SK-N-SH (cell line): Measurements from ENCODE around the gene NR1H2. TPM values are rescaled to one million over a fixed set of nuclear protein-coding genes. Genes with fewer than 3 reads are reported as not detected.

Source experiments
- CTCF ChIA-PET: fragments of 300-600, 350-600 bp; formaldehyde crosslinking; extraction: SDS; loops from one replicate; lab custom pipeline; 2021; lab: Yijun Ruan, JAX
- POLR2A ChIA-PET: fragments of 350-600 bp; sonication (Branson Sonifier 250); formaldehyde crosslinking; extraction: SDS; loops from one replicate; lab custom pipeline; 2020; ENCODE audit warnings: antibody characterized with exemption, inconsistent platforms; lab: Yijun Ruan, JAX
- DNase-seq: peaks from one replicate; pipeline ENCODE4 v3.0.0; 2012
- H2AFZ ChIP-seq: fragments of 200-600 bp; sonication (generic); 2 replicates; pipeline ENCODE4 v1.8.1; 2016; ENCODE audit warnings: antibody characterized with exemption, mild to moderate bottlenecking, low read depth
- H3F3A ChIP-seq: fragments of 200-600 bp; sonication (generic); replicated peaks from 2 replicates; pipeline ENCODE3; 2016; ENCODE audit warnings: antibody characterized with exemption, mild to moderate bottlenecking; ENCODE audit not compliant: insufficient read depth
- H3K27ac ChIP-seq, 2 experiments: fragments of 200-500 bp in 1 of 2; fragments of 200-600 bp in 1 of 2; sonication (Bioruptor generic) in 1 of 2; sonication (generic), shearing (Covaris generic) in 1 of 2; 2 replicates each; pipeline versions ENCODE4 v1.5.1 to v1.6.1; 2014 to 2016; ENCODE audit warnings: low read depth in 2 of 2, inconsistent platforms in 1 of 2, low read length in 1 of 2, mild to moderate bottlenecking in 1 of 2, mixed read lengths in 1 of 2
- H3K27me3 ChIP-seq: fragments of 200-600 bp; sonication (generic), shearing (Covaris generic); 2 replicates; pipeline ENCODE4 v1.6.1; 2016; ENCODE audit warnings: mixed run types; ENCODE audit not compliant: insufficient read depth
- H3K36me3 ChIP-seq, 2 experiments: fragments of 200-500 bp in 1 of 2; fragments of 200-600 bp in 1 of 2; sonication (Bioruptor generic) in 1 of 2; sonication (generic) in 1 of 2; replicated peaks in 1 of 2; 2 replicates each; pipeline versions ENCODE3 to v1.5.1; 2014 to 2016; ENCODE audit warnings: low read length in 1 of 2, mild to moderate bottlenecking in 1 of 2; ENCODE audit not compliant: insufficient read depth in 2 of 2, control insufficient read depth in 1 of 2
- H3K4me1 ChIP-seq, 2 experiments: fragments of 200-500 bp in 1 of 2; fragments of 200-600 bp in 1 of 2; sonication (Bioruptor generic) in 1 of 2; sonication (generic), shearing (Covaris generic) in 1 of 2; 2 replicates each; pipeline versions ENCODE4 v1.5.1 to v1.6.1; 2014 to 2016; ENCODE audit warnings: low read depth in 1 of 2, low read length in 1 of 2, mixed run types in 1 of 2; ENCODE audit not compliant: insufficient read depth in 2 of 2, control insufficient read depth in 1 of 2
- H3K4me2 ChIP-seq: fragments of 200-600 bp; sonication (generic), shearing (Covaris generic); 2 replicates; pipeline ENCODE4 v1.6.1; 2017; ENCODE audit warnings: mixed run types
- H3K4me3 ChIP-seq, 2 experiments: fragments of 200-500 bp in 1 of 2; fragments of 200-600 bp in 1 of 2; sonication (Bioruptor generic) in 1 of 2; sonication (generic), shearing (Covaris generic) in 1 of 2; 2 replicates each; pipeline versions ENCODE4 v1.5.1 to v1.8.1; 2014 to 2016; ENCODE audit warnings: low read depth in 2 of 2, inconsistent platforms in 1 of 2, low read length in 1 of 2, mild to moderate bottlenecking in 1 of 2, mixed read lengths in 1 of 2, moderate library complexity in 1 of 2
- H3K79me2 ChIP-seq: fragments of 200-600 bp; sonication (generic); 2 replicates; pipeline ENCODE4 v1.8.1; 2017; ENCODE audit warnings: mild to moderate bottlenecking; ENCODE audit not compliant: insufficient read depth
- H3K9ac ChIP-seq: fragments of 200-600 bp; sonication (generic); 2 replicates; pipeline ENCODE4 v1.6.1; 2017; ENCODE audit warnings: mixed run types
- H3K9me2 ChIP-seq: fragments of 200-600 bp; sonication (generic); 2 replicates; pipeline ENCODE4 v1.6.1; 2017; ENCODE audit warnings: mixed run types
- H3K9me3 ChIP-seq: fragments of 200-600 bp; sonication (generic); 2 replicates; pipeline ENCODE4 v1.6.1; 2017; ENCODE audit warnings: mixed run types, mild to moderate bottlenecking, moderate library complexity
- H4K20me1 ChIP-seq: fragments of 200-600 bp; sonication (generic); 2 replicates; pipeline ENCODE4 v1.6.1; 2017; ENCODE audit warnings: mild to moderate bottlenecking, mixed run types; ENCODE audit not compliant: insufficient read depth
- CHD2 ChIP-seq: fragments of 150-350 bp; IDR thresholded peaks from 2 replicates; pipeline ENCODE4 v1.6.1; 2018; ENCODE audit warnings: low read length; ENCODE audit not compliant: partially characterized antibody
- ELF1 ChIP-seq: IDR thresholded peaks from 2 replicates; pipeline ENCODE4 v1.4.0; 2012
- EP300 ChIP-seq, 2 experiments: IDR thresholded peaks; 2 replicates each; pipeline versions ENCODE4 v1.4.0 to v1.6.1; 2012; ENCODE audit warnings: borderline replicate concordance in 1 of 2, low read depth in 1 of 2, low read length in 1 of 2
- FOSL2 ChIP-seq: IDR thresholded peaks from 2 replicates; pipeline ENCODE4 v1.4.0; 2012; ENCODE audit warnings: low read depth, mild to moderate bottlenecking, moderate library complexity, borderline replicate concordance
- JUND ChIP-seq: IDR thresholded peaks from 2 replicates; pipeline ENCODE4 v1.4.0; 2012
- MEF2A ChIP-seq: IDR thresholded peaks from 2 replicates; pipeline ENCODE4 v1.4.0; 2012; ENCODE audit warnings: low read depth, borderline replicate concordance
- MXI1 ChIP-seq: IDR thresholded peaks from 2 replicates; pipeline ENCODE4 v1.6.1; 2012; ENCODE audit warnings: mild to moderate bottlenecking, low read depth, low read length, improper control_type of control experiment
- NFIC ChIP-seq: IDR thresholded peaks from 2 replicates; pipeline ENCODE4 v1.4.0; 2012; ENCODE audit warnings: borderline replicate concordance
- NRF1 ChIP-seq: IDR thresholded peaks from 2 replicates; pipeline ENCODE4 v1.6.1; 2012; ENCODE audit warnings: low read depth, mild to moderate bottlenecking, low read length
- POLR2AphosphoS5 ChIP-seq: IDR thresholded peaks from 2 replicates; pipeline ENCODE4 v1.6.1; 2012; ENCODE audit warnings: low read depth, low read length
- RAD21 ChIP-seq: IDR thresholded peaks from 2 replicates; pipeline ENCODE4 v1.6.1; 2012; ENCODE audit warnings: mild to moderate bottlenecking, low read length
- RFX5 ChIP-seq: IDR thresholded peaks from 2 replicates; pipeline ENCODE4 v1.6.1; 2012; ENCODE audit warnings: mild to moderate bottlenecking, improper control_type of control experiment, low read length
- TAF1 ChIP-seq: IDR thresholded peaks from 2 replicates; pipeline ENCODE4 v1.6.1; 2012; ENCODE audit warnings: low read depth, mild to moderate bottlenecking, low read length, moderate library complexity, borderline replicate concordance
- TCF12 ChIP-seq: IDR thresholded peaks from 2 replicates; pipeline ENCODE4 v1.4.0; 2012
- TEAD4 ChIP-seq: IDR thresholded peaks from 2 replicates; pipeline ENCODE4 v1.4.0; 2012; ENCODE audit warnings: mild to moderate bottlenecking, borderline replicate concordance; ENCODE audit not compliant: insufficient read depth
- YY1 ChIP-seq: IDR thresholded peaks from 2 replicates; pipeline ENCODE4 v1.4.0; 2012; ENCODE audit warnings: low read depth, mild to moderate bottlenecking
- WGBS: methylation state at CpG from one replicate; pipeline ENCODE4 v1.1.6; 2017; ENCODE audit warnings: low lambda C conversion rate; 5-methylcytosine and 5-hydroxymethylcytosine counted together
- polyA plus RNA-seq, 3 experiments: library from polyadenylated mRNA; depleted of rRNA; stranded (reverse); fragments of >200 nt; gene quantifications; 2 replicates each; pipeline ENCODE4 v1.2.3, GENCODE V29; 2012
- TF ChIP-seq, protein P1 (sequence below): IDR thresholded peaks from 2 replicates; pipeline ENCODE4 v1.6.1; 2012; ENCODE audit warnings: mild to moderate bottlenecking, low read depth, low read length, moderate library complexity
- TF ChIP-seq, protein P2 (sequence below): fragments of 150-350 bp; IDR thresholded peaks from 2 replicates; pipeline ENCODE4 v1.6.1; 2016; ENCODE audit warnings: mild to moderate bottlenecking, low read depth, low read length
- TF ChIP-seq, protein P3 (sequence below): IDR thresholded peaks from 2 replicates; pipeline ENCODE4 v1.4.0; 2012; ENCODE audit warnings: low read depth, borderline replicate concordance

NR1H2 gene
- polyA plus RNA-seq, 1 of the 3 experiments (the other 2 are of a cell fraction): 108 TPM

DNA sequence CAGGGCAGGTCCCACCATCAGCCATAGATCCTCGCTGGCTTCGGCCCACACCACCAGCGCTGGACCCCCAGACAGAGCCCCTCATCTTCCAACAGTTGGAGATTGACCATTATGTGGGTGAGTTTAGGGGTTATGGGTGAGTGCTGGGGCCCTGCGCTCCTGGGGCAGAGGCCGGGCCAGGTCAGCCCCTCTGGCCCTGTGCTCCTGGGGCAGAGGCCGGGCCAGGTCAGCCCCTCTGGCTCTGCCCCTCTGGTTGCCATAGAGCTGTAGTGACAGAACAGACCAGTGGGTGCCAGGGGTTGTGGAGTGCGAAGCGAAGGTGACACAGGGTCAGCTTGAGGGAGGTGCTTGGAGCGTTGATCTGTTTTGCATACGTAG is 23.1 kb downstream of the NR1H2 start:
- Histone ChIP-seq H3K9me3 (no peaks in the 10 kb centered on the region), H4K20me1 (no peaks in the 10 kb centered on the region), H3K9ac (no peak overlapping the region), H3K4me1 (no peaks in the 10 kb centered on the region), H2AFZ (no peak overlapping the region), H3K4me3 (no peak overlapping the region), H3F3A (no peaks in the 10 kb centered on the region), H3K27me3 (no peaks in the 10 kb centered on the region), H3K4me2 (no peak overlapping the region), H3K36me3 (peaks cover 0 to 13% of the 10 kb centered on the region in 2 experiments), H3K79me2 (peaks cover 18% of the 10 kb centered on the region; the same call in 1 of the 2 replicates), H3K27ac (no peak overlapping the region), H3K9me2 (no peaks in the 10 kb centered on the region)
- TF ChIP-seq FOSL2: no peak
- TF ChIP-seq EP300 (IDR thresholded peaks at IDR 0.05; ENCODE audit: borderline replicate concordance in 1 of 2, low read depth in 1 of 2, low read length in 1 of 2): no peak
- TF ChIP-seq TAF1: no peak
- TF ChIP-seq RFX5: no peak
- TF ChIP-seq ELF1: no peak
- TF ChIP-seq, protein P1, sequence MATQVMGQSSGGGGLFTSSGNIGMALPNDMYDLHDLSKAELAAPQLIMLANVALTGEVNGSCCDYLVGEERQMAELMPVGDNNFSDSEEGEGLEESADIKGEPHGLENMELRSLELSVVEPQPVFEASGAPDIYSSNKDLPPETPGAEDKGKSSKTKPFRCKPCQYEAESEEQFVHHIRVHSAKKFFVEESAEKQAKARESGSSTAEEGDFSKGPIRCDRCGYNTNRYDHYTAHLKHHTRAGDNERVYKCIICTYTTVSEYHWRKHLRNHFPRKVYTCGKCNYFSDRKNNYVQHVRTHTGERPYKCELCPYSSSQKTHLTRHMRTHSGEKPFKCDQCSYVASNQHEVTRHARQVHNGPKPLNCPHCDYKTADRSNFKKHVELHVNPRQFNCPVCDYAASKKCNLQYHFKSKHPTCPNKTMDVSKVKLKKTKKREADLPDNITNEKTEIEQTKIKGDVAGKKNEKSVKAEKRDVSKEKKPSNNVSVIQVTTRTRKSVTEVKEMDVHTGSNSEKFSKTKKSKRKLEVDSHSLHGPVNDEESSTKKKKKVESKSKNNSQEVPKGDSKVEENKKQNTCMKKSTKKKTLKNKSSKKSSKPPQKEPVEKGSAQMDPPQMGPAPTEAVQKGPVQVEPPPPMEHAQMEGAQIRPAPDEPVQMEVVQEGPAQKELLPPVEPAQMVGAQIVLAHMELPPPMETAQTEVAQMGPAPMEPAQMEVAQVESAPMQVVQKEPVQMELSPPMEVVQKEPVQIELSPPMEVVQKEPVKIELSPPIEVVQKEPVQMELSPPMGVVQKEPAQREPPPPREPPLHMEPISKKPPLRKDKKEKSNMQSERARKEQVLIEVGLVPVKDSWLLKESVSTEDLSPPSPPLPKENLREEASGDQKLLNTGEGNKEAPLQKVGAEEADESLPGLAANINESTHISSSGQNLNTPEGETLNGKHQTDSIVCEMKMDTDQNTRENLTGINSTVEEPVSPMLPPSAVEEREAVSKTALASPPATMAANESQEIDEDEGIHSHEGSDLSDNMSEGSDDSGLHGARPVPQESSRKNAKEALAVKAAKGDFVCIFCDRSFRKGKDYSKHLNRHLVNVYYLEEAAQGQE: no peak
- TF ChIP-seq MEF2A: no peak
- TF ChIP-seq, protein P2, sequence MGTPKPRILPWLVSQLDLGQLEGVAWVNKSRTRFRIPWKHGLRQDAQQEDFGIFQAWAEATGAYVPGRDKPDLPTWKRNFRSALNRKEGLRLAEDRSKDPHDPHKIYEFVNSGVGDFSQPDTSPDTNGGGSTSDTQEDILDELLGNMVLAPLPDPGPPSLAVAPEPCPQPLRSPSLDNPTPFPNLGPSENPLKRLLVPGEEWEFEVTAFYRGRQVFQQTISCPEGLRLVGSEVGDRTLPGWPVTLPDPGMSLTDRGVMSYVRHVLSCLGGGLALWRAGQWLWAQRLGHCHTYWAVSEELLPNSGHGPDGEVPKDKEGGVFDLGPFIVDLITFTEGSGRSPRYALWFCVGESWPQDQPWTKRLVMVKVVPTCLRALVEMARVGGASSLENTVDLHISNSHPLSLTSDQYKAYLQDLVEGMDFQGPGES: no peak
- TF ChIP-seq RAD21: no peak
- TF ChIP-seq NFIC: no peak
- no peak for TF ChIP-seq TCF12
- no peak for TF ChIP-seq YY1
- TF ChIP-seq, protein P3, sequence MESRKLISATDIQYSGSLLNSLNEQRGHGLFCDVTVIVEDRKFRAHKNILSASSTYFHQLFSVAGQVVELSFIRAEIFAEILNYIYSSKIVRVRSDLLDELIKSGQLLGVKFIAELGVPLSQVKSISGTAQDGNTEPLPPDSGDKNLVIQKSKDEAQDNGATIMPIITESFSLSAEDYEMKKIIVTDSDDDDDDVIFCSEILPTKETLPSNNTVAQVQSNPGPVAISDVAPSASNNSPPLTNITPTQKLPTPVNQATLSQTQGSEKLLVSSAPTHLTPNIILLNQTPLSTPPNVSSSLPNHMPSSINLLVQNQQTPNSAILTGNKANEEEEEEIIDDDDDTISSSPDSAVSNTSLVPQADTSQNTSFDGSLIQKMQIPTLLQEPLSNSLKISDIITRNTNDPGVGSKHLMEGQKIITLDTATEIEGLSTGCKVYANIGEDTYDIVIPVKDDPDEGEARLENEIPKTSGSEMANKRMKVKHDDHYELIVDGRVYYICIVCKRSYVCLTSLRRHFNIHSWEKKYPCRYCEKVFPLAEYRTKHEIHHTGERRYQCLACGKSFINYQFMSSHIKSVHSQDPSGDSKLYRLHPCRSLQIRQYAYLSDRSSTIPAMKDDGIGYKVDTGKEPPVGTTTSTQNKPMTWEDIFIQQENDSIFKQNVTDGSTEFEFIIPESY: no peak
- no peak for TF ChIP-seq NRF1
- TF ChIP-seq MXI1: no peak
- no peak for TF ChIP-seq CHD2
- TF ChIP-seq POLR2AphosphoS5: no peak
- TF ChIP-seq JUND: no peak
- TF ChIP-seq TEAD4: no peak
- ChIA-PET POLR2A (no interaction called here), CTCF (interaction anchor here (1.5 kb wide), 1 partner anchor 16 kb away, joined by 5 read pairs; no protein-coding TSS in a partner anchor)
- DNase-seq: no peak
- WGBS: 100% methylated on average over 7 of the region's 10 CpGs
